H7 (cell line): Measurements from ENCODE around the gene NXPH1. TPM values are rescaled to one million over a fixed set of nuclear protein-coding genes. Genes with fewer than 3 reads are reported as not detected.

Experiments
- DNase-seq: peaks from one replicate; pipeline ENCODE4 v3.0.0; 2012
- H3K27me3 ChIP-seq: 2 replicates; pipeline ENCODE4 v1.6.0; 2011; ENCODE audit warnings: mild to moderate bottlenecking, low read length; ENCODE audit not compliant: control insufficient read depth, insufficient read depth
- H3K36me3 ChIP-seq: replicated peaks from 2 replicates; pipeline ENCODE4 v1.5.1; 2011; ENCODE audit warnings: low read length; ENCODE audit not compliant: control insufficient read depth, insufficient read depth
- H3K4me3 ChIP-seq: 2 replicates; pipeline ENCODE4 v1.5.1; 2011; ENCODE audit warnings: low read depth, mild to moderate bottlenecking, control low read depth, low read length, moderate library complexity; ENCODE audit not compliant: insufficient read depth
- total RNA-seq: library from RNA; depleted of rRNA; stranded (reverse); fragments of >200 nt; shearing (Covaris generic); gene quantifications from 2 replicates; pipeline ENCODE4 v1.2.3, GENCODE V29; 2014

The NXPH1 gene
- total RNA-seq, 1 experiment from 2014 or later = 0.10 TPM

- Histone ChIP-seq H3K36me3 (no peaks in the 10 kb centered on the region), H3K27me3 (peaks cover 58% of the 10 kb centered on the region), H3K4me3 (peak overlapping the region; percentile 55)
- DNase-seq = peak; percentile 59
Measured at GRCh38 chr7:8443576-8444467, 10.4 kb downstream of the NXPH1 start.

- peak overlapping the region; percentile 55; the same call in 1 of the 2 replicates for H3K4me3 ChIP-seq
- DNase-seq = peak; percentile 44
- H3K27me3 ChIP-seq = peaks cover 52% of the 10 kb centered on the region
- no peaks in the 10 kb centered on the region for H3K36me3 ChIP-seq
Measured at GRCh38 chr7:8444468-8444769, 11.0 kb downstream of the NXPH1 start.

DNA sequence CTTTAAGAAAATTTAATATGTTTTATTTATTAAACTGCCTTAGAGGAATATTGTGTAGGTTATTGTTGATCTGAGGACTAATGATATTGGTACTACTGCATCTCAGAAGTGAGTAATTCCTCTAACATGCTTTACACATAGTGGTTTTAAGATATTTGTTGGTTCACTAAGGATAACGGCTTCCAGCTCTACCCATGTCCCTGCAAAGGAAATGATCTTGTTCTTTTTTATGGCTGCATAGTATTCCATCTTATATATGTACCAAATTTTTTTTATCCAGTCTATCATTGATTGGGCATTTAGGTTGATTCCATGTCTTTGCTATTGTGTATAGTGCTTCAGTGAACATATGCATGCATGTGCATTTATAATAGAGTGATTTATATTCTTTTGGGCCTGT, 20.1 kb downstream of the NXPH1 start:
- Histone ChIP-seq H3K4me3 (no peak overlapping the region), H3K36me3 (no peaks in the 10 kb centered on the region), H3K27me3 (no peaks in the 10 kb centered on the region; the same call in 1 of the 2 replicates)
- DNase-seq = no peak

- Histone ChIP-seq H3K4me3 (no peak overlapping the region), H3K27me3 (no peaks in the 10 kb centered on the region; the same call in 1 of the 2 replicates), H3K36me3 (no peaks in the 10 kb centered on the region)
- DNase-seq = no peak
Measured at GRCh38 chr7:8455426-8455825, 22.0 kb downstream of the NXPH1 start.

DNA sequence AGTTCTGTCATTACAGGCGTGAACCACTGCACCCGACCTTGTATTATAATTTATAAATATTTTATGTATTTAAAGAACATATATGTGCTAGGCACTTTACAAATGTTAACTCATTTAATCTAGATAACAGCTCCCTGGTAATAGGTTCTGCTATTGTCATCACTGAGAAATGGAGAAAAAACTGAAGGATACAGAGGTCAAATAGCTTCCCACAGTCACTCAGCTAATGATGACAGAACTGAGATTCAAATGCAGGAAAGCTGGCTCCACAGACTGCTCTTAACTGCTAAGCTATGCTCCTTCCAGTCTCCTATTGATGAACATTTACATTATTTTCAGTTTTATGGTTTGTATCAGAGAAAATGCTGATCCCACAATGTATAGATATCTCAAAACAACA, 28.9 kb downstream of the NXPH1 start:
- no peak for DNase-seq
- Histone ChIP-seq H3K4me3 (no peak overlapping the region), H3K27me3 (no peaks in the 10 kb centered on the region), H3K36me3 (no peaks in the 10 kb centered on the region)

GRCh38 chr7:8465338-8465737, 31.9 kb downstream of the NXPH1 start:
- Histone ChIP-seq H3K27me3 (no peaks in the 10 kb centered on the region), H3K4me3 (no peak overlapping the region), H3K36me3 (no peaks in the 10 kb centered on the region)
- no peak for DNase-seq

GRCh38 chr7:8480527-8480926, 47.1 kb downstream of the NXPH1 start:
- Histone ChIP-seq H3K36me3 (no peaks in the 10 kb centered on the region), H3K27me3 (no peaks in the 10 kb centered on the region), H3K4me3 (no peak overlapping the region)
- no peak for DNase-seq

GRCh38 chr7:8481096-8481495, 47.7 kb downstream of the NXPH1 start:
- Histone ChIP-seq H3K27me3 (no peaks in the 10 kb centered on the region), H3K4me3 (no peak overlapping the region), H3K36me3 (no peaks in the 10 kb centered on the region)
- no peak for DNase-seq

GRCh38 chr7:8481752-8482446, 48.5 kb downstream of the NXPH1 start:
- Histone ChIP-seq H3K4me3 (no peak overlapping the region), H3K36me3 (no peaks in the 10 kb centered on the region), H3K27me3 (no peaks in the 10 kb centered on the region)
- no peak for DNase-seq

- no peak for DNase-seq
- H3K36me3 ChIP-seq = no peaks in the 10 kb centered on the region
- H3K27me3 ChIP-seq = no peaks in the 10 kb centered on the region
- H3K4me3 ChIP-seq = no peak overlapping the region
Measured at GRCh38 chr7:8490391-8491045, 57.1 kb downstream of the NXPH1 start.

DNA sequence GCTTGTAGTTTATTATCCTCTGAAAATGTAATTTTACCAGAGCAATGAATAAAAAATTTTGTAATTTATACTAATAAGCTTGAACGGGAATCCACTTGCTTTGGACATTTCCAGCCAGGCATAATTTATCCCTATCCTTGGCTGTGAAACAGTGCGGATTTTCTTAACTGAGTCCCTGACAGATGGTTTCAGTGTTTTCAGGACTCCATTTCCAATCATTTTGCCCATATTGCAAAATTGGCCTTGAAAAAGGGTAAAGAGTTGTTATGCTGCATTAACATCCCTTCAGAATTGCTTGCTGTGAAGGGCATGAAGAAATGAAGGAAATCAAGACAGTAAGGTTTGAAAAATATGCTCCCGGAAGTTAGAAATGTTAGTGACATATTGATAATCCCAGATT, 57.7 kb downstream of the NXPH1 start:
- no peaks in the 10 kb centered on the region for H3K27me3 ChIP-seq
- no peaks in the 10 kb centered on the region for H3K36me3 ChIP-seq
- DNase-seq = no peak
- H3K4me3 ChIP-seq = no peak overlapping the region

DNA sequence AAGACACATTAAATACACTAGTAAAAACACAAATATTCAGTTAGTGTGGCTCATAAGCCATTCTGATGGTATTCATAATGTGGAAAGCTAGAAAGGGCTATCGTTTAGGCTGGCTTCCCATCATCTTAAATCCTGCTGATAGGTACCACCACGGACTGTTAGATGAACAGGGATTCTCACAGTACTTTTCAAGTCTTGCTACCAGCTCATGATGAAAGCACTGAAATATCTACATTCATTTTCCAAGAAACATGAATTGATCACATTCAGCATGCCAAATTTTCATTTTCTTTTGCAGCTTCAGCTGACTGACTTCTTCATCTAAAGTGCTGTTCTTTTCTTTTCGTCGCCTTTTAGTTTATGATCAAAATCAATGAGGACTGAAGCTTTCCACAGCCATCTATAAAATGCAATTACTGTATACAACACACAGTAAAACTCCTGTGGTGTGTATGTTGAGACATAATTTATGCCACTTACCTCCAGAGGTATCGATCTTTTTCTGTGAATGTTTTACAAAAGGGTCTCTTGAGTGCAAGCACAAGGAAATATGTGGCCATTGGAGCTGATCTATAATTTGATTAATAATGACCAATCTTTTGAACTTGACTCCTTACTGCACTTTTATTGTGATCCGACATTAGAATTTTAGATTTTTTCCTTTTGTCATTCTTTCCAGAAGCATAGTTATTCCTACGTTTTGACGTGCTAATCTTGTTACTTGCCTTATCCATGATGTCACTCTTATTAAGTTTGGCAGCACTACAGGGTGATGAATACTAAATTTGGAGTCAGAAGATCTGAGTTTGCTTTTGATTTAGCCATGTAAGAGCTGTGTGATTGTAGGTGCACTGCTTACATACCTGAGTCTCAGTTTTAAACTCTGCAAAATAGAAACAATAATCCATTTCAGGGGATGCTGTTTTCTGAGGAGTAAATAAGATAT, 58.4 kb downstream of the NXPH1 start:
- no peaks in the 10 kb centered on the region for H3K36me3 ChIP-seq
- no peak for DNase-seq
- no peak overlapping the region for H3K4me3 ChIP-seq
- no peaks in the 10 kb centered on the region for H3K27me3 ChIP-seq

DNA sequence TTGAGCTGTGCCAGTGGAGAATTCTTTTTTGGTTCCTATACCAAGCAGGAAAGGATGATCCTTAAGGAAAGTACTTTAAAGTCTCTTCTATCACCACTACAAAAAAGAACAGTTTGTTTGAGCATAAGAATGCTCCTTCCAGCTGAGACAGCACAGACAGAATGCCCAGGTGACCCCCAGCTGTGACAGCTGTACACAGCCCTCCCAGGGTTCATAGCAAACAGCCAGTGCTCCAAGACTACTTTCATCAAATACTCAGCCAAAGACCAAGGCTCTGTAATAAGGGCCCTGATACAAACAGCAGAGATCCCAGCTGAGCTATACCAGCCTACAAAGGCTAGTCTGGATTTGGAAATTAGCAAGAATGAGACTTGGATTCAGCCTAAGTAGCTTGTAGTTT, 65.7 kb downstream of the NXPH1 start:
- no peaks in the 10 kb centered on the region for H3K27me3 ChIP-seq
- no peak overlapping the region for H3K4me3 ChIP-seq
- no peaks in the 10 kb centered on the region for H3K36me3 ChIP-seq
- peak; percentile 2 for DNase-seq

DNA sequence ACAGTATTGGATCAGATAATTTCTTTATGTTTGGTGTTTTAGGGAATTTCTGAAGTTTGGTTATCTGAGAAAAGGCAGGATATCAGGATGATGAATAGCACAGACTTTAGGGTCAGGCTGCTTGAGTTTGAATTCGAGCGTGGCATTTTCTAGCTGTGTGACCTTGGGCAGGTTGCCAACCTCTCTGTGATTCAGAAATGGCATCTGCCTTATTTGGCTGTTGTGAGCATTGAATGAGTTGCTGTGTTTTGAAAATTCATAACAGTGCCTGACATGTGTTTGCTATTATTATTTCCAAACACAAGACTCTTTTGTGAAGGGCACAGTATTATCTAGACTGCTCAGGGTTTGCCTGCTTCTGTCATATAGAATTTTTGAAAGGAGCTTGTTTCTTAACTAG, 66.9 kb downstream of the NXPH1 start:
- Histone ChIP-seq H3K27me3 (no peaks in the 10 kb centered on the region), H3K36me3 (no peaks in the 10 kb centered on the region), H3K4me3 (no peak overlapping the region)
- DNase-seq = no peak
